GM18502 (cell line): ENCODE results near the gene SLC2A13.
A peak's percentile ranks its signal among the peaks of the same experiment; 100 is the strongest.
"Not testable (repeated sequence)": the region's sequence is repeated elsewhere in the genome, so short reads cannot be mapped to it uniquely, and the experiment has no call there.

Experiments
- ATAC-seq: cut with Tn5 transposase; IDR thresholded peaks from one replicate; pipeline ENCODE4 v1.9.1; 2021; ENCODE audit warnings: mild to moderate bottlenecking; ENCODE audit not compliant: unreplicated experiment, poor library complexity

The SLC2A13 gene

DNA sequence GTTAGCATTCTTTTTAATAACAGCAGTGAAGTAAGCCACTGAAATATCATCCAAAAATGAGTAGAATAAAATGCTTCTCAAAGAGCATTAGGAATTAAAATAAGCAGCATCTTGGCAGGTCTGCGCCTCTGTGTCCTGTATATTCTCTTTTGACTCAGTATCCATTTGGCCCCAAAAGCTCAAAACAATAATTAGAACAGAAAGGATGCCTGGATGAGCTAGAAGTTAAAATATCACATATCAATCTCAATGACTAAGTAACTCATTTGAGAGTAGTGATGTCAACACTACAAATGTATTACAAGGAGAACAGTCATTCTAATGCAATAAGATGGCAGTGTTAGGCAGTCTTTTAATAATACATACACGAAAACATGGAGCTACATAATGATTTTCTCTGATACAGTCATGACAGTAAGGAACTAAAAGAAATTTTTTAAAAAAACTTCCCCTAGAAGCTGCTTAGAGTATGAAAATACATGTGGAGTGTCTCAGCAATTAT lies 325.4 kb downstream of the SLC2A13 start:
- ATAC-seq: no peak

DNA sequence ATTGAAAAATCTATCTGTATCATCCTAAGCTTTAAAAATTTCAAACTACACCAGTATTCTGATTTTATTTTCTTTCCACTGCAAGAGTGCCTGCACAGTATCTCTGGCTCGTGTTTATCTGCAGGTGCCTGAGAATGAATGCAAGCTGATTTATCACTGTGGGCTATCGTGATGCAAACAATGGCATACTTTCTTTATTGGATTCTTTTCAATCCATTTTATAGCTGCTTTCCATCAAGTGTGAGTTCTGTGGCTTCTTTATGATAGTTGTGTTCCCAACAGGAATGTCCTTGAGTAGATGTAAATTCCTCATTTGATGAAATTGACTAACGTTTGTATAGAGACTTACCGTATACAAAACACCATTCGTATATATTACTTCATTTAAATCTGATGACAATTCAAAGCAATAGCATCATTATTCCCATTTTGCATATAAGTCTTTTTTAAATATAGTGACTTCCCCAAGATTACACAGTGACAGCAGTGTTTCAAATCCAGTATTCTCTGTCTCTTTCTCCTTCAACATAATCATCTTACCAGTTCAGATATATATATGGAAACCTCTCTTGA lies 326.0 kb downstream of the SLC2A13 start:
- ATAC-seq: no peak

DNA sequence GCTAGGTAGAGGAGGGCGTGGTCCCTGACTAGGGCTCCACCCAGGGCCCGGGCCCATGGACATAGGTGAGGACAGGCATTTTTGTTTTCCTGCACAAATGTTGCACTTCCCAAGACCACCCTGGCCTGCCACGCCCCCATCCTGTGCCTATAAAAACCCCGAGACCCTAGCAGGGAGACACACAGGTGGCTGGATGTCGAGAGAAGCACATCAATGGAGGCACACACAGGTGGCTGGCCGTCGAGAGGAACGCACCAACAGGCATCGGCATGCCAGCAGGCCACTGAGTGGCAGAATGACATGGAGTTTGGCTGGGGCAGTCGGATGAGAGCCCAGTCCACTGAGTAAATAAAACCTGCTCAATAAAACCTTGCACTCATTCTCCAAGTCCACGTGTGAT lies 328.4 kb downstream of the SLC2A13 start:
- no peak for ATAC-seq

DNA sequence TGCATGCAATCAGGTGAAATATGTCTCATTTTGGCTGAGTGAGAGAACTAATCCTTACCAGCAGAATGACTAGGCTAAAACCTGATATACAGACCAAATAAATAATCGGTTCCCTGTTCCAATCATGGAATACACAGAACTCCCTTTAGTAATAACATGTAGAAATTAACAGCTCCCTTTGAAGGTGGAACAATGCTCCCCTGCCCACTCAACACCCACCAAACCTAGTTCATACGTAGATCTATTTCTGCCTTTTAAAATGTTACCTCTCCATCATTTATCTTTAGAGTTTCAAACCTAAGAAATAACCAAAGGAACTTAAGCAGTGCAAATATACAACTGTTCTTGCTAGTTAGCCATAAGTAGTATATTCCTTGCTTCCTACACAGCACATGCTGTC lies 332.6 kb downstream of the SLC2A13 start:
- no peak for ATAC-seq

DNA sequence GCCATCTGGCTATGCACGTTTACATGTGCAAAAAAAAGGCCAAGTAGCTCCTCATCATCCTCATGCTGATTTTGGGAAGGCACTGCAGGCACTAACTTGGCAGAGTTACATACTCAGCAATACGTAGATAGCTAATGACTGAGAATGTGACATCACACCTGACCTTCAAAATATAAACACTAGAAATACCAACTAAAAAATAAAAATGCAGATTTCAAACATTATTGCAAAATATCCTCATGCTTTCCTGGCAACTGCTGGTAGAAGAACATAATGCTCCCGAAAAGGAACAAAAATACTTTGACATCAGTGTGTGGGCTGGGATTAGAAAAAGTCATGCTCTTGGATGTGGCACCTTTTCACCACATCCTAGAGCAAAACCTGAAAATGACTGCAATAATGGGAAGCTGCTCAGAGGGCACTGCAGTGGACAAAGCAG lies 333.0 kb downstream of the SLC2A13 start:
- no peak for ATAC-seq

DNA sequence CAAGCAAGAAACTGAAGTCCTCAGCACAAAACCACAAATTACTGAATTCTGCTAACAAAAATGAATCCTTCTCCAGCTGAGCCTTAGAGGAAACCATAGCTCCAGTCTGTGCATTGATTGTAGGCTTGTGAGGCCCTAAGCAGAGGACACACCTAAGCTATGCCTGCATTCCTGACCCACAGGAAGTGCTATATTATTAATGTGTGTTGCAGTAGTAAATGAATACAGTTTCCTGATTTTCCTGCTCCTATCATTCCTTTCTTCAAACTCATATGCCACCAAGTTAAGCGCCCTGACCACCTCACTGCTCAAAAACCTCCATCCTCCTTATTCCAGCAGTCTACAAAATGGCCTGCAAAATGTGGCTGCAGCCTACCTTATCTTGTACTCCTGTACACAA lies 334.4 kb downstream of the SLC2A13 start:
- no peak for ATAC-seq

DNA sequence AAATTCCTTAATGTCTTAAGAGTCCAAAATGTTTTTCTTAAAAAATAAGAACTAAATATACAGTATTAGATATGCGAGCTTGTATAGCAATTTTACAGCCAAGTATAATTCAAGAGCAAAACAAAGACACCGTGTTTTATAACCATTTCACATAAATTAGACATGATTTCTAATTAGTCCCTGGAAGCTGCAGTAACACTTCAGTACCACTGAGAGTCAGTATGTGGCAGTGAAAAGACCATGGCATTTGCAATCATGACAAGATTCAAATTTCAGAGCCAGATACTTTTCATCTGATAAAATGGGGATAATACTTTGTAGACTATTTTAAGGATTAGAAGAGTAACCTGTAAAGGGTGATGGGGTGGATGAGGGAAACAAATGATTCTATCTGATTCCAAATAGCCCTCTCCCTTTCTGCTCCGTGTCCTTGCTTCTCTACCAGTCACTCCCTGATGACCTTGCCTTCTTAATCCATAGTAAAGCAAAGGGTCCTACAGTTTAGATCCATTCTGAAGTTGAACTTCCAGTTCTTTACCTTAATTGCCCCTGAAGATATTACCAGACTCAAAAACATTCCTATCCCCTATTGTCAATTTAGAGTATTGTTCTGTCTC lies 340.8 kb downstream of the SLC2A13 start:
- peak; percentile 82 for ATAC-seq

DNA sequence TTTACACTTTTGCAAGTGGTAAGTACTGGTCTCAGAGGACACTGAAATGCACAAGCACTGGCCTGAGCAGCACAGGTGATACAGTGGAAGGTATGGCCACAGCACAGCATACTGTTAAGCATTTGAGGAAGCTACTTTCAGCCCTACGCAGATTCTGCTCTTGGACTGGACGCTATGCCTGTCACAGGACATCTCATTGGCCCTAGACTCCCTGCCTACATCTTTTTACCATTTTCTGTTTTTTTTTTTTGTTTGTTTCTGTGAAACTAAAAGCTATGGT lies 342.1 kb downstream of the SLC2A13 start:
- no peak for ATAC-seq

DNA sequence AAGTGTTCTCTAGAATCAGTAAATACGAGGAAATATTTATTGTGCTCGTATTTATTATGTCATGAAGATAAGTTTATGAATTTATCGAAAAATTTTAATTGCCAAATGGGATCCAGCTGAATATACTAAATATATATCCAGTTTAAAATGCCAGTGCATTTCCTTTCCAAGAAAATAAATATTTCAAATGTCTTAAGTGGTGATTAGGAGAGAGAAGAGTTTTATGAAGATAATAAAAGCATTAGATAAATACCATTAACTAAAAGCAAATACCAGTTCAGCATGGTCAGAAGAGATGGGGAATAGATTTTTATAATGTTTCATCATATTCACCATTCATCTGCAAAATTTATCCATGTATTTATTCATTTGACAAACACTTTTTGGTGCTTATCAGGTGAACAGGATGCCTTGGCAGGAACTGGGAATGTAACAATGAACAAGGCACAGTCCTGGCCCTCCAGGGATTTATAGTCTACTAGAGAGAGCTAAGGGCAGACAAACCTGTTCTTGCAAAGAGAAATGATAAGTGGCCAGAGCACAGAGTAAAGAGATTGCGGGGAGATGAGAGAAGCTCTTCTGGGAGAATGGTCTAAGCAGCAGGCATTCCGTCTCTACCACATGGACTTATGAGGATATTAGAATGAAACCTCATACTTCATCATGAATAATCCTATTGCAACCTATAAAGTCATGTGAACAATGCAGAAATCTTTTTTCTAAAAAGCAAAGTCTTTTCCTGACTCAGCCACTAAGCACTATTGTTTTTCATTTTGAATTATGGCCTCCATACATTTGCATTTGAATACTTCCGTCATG lies 342.6 kb downstream of the SLC2A13 start:
- no peak for ATAC-seq

DNA sequence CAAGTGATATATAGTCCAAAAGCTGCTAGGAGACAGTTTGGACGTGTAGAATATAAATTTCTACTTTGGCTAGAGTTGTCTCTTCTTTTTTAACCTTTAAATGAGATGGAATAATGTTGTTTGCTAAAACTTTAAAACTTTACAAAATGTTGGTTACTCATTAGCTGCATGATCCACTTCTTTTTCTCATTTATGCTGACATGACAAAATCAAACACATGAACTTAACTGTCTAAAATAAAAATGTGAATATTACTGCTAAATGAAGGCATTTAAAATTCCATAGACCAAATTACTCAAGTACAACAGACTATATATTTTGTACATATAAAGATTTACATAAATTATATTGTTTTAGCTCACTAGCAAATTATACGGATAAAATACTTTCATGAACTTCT lies 350.4 kb downstream of the SLC2A13 start:
- no peak for ATAC-seq

DNA sequence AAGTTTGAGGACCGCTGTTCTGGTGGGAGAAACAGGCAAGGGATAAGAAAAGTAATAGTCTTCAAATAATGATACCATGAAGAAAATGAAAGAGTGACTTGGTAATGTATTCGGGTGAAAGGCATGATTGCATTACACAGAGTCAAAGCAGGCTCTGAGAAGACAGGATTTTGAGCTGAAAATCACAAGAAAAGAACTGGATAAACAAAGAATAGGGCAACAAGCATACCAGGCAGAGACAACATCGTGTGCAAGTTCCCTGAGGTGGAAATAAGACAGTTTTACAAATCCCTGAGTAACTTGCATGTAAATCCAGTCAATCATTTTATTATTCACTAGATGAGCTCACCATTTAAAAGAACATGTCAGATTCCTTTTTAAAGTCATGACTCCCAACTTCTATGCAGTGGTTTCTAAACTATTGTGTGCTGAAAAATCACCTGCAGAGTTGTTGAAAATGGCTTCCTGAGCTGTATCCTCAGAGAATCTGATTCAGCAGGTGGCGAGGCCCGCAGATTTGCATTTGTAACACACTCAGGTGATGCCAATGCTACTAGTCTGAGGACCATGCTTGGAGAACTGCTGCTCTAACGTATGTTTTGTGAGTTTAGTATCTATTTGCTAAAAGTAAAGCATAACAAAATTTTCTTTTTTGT lies 353.3 kb downstream of the SLC2A13 start:
- no peak for ATAC-seq

DNA sequence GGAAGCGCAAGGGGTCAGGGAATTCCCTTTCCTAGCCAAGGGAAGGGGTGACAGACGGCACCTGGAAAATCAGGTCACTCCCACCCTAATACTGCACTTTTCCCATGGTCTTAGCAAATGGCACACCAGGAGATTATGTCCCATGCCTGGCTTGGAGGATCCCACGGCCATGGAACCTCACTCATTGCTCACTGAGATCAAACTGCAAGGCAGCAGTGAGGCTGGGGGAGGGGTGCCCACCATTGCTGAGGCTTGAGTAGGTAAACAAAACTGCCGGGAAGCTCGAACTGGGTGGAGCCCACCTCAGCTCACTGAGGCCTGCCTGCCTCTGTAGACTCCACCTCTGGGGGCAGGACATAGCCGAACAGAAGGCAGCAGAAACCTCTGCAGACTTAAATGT lies 359.7 kb downstream of the SLC2A13 start:
- not testable (repeated sequence) for ATAC-seq

DNA sequence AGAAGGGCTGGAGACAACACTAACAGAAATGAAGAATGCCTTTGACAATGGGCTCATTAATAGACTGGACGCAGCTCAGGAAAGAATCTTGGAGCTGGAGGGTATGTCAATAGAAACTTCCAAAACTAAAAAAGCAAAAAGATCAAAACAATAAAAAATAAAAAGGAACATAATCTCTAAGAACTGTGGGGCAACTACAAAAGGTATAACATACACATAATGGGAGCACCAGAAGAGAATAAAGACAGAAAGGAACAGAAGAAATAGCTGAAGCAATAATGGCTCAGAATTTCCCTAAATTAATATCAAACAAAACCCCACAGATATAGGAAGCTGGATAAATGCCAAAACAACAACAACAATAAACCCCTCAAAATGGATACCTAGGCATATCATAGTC lies 362.2 kb downstream of the SLC2A13 start:
- no peak for ATAC-seq

DNA sequence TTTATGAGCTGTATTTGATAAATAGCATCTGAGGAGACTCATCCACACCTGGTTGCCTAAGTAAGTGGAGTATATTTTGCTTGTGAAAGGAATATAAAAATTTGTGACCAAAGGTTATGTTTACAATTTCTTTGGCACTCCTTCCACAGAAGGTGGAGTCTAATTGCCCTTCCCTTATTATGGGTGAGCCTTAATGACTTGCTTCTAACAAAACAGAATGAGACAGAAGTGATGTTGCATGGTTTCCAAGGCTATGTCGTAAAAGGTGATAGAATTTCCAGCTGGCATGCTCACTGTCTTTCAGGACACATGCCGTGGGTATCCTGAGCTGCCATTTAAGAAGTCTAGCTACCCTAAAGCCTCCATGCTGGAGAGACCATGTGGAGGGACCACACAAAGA lies 369.5 kb downstream of the SLC2A13 start:
- no peak for ATAC-seq

DNA sequence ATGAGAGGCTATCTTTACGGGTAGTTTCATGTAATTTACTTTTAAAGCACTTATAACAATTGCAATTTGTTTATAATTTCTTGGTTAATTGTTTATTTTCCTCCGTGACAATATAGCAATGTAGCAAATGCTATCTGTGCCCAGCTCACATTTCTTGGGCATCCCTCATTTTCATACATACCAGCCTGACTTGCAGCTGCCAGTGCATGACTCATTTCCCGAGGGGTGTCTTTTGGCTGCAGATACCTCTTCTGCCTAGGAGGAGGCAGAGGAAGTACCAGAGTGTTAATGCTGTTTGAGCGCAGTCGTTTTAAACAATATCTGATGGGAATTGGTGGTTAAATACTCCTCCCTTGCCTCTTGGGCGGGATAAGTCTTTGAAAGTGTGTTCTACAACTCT lies 382.1 kb downstream of the SLC2A13 start:
- ATAC-seq: no peak

DNA sequence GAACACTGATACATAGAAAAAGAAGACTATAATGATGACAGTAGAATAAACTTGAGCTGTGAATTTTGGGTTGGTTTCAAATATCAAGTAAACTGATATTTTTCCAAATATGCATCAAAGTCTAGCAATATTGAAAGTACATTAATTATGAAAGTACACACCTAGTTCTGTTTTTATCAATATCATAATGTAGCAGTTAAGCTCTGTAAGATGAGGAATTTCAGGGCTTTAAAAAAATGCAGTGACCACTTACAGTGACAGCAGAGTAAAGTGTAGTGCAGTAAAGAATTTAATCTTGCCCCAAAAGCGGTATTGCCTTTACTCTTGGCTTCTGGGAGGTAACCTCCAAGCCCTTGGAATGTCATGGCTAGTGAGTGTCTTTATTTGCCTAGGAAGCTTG lies 383.4 kb downstream of the SLC2A13 start:
- ATAC-seq: no peak

DNA sequence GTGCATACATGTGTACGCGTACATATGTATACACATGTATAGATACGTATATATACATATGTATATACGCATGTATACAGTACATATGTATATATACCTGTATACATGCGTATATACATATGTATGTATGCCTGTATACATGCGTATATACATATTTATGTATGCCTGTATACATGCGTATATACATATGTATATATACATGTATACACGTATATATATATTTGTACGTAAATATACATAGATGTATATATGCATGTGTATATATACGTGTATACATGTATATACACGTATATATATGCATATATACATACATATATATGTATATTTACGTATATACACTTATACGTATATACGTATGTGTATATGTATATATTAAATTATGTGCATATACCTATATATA lies 392.3 kb downstream of the SLC2A13 start:
- no peak for ATAC-seq

DNA sequence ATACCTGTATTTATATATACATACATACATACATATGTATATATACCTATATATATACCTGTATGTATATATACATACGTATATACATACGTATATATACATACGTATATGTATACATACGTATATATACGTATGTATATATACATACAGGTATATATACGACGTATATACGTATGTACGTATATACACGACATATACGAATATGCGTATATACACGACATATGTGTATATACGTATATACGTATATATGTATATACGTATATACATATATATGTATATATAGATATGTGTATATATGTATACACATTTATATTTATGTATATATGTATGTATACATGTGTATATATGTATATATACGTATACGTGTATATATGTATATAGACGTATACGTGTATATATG lies 393.5 kb downstream of the SLC2A13 start:
- no peak for ATAC-seq
